GM13977 (cell line): Measurements from ENCODE around the gene CERKL.

Experiments used
- DNase-seq: peaks from one replicate; pipeline ENCODE4 v3.0.0; 2012; ENCODE audit warnings: low spot score
- CTCF ChIP-seq: IDR thresholded peaks from 2 replicates; pipeline ENCODE4 v1.5.1; 2012; ENCODE audit warnings: mild to moderate bottlenecking, control low read depth; ENCODE audit not compliant: insufficient read depth; ENCODE audit errors: extremely low read depth, missing control alignments
- in situ Hi-C: fragments of 300-500 bp; cut with MboI; formaldehyde crosslinking; loops from one replicate; pipeline ENCODE4 v1.12.0; 2022; ENCODE audit warnings: low sequenced_read_pairs, low pct_unique_long_range_greater_than_20kb, mixed read lengths, inconsistent platforms; ENCODE audit not compliant: unreplicated experiment

CERKL gene

GRCh38 chr2:181528441-181528840 lies 128.5 kb downstream of the CERKL start:
- no peak for TF ChIP-seq CTCF
- DNase-seq: no peak
- in situ Hi-C loops: no loop called here

- no peak for DNase-seq
- TF ChIP-seq CTCF: no peak
- in situ Hi-C loops: no loop called here
These were observed 129.8 kb downstream of the CERKL start for GRCh38 chr2:181527058-181527457.

- DNase-seq: no peak
- TF ChIP-seq CTCF: no peak
- in situ Hi-C loops: no loop called here
These were observed 130.9 kb downstream of the CERKL start for GRCh38 chr2:181526014-181526413.

- no peak for DNase-seq
- in situ Hi-C loops: no loop called here
- no peak for TF ChIP-seq CTCF
These were observed 133.1 kb downstream of the CERKL start for GRCh38 chr2:181523756-181524155.

GRCh38 chr2:181520253-181520652 lies 136.7 kb downstream of the CERKL start:
- in situ Hi-C loops: no loop called here
- TF ChIP-seq CTCF: no peak
- no peak for DNase-seq

GRCh38 chr2:181517685-181518301 lies 139.1 kb downstream of the CERKL start:
- TF ChIP-seq CTCF: no peak
- DNase-seq: no peak
- in situ Hi-C loops: no loop called here
